HEK293 (cell line): Measurements from ENCODE around the gene RTBDN.

Experiments
- BCL11B ChIP-seq: fragments of 450-650 bp; formaldehyde crosslinking; IDR thresholded peaks from 2 replicates; pipeline ENCODE4 v1.5.1; 2016; ENCODE audit warnings: low read depth, missing biosample characterization, missing genetic modification characterization
- HOXD13 ChIP-seq: sonication (generic); formaldehyde crosslinking; IDR thresholded peaks from 2 replicates; pipeline ENCODE4 v1.8.0; 2022; ENCODE audit warnings: missing genetic modification reagents, borderline replicate concordance
- IKZF3 ChIP-seq: fragments of 450-650 bp; IDR thresholded peaks from 2 replicates; pipeline ENCODE4 v1.5.0; 2018; ENCODE audit warnings: missing biosample characterization, mild to moderate bottlenecking, missing genetic modification characterization, moderate library complexity
- MEIS1 ChIP-seq: sonication (generic); formaldehyde crosslinking; IDR thresholded peaks from 2 replicates; pipeline ENCODE4 v1.8.1; 2022; ENCODE audit warnings: missing genetic modification reagents, mild to moderate bottlenecking, borderline replicate concordance
- MYNN ChIP-seq: fragments of 450-650 bp; formaldehyde crosslinking; IDR thresholded peaks from 2 replicates; pipeline ENCODE4 v1.5.1; 2016; ENCODE audit warnings: missing biosample characterization, missing genetic modification characterization, borderline replicate concordance
- SETDB1 ChIP-seq: IDR thresholded peaks from one replicate; pipeline ENCODE4 v1.6.1; 2017; ENCODE audit warnings: mild to moderate bottlenecking, low read length, moderate library complexity, mixed read lengths; ENCODE audit not compliant: insufficient read length
- YY2 ChIP-seq: fragments of 450-650 bp; formaldehyde crosslinking; IDR thresholded peaks from 2 replicates; pipeline ENCODE4 v1.5.1; 2016; ENCODE audit warnings: missing biosample characterization, missing genetic modification characterization
- ZBTB21 ChIP-seq: fragments of 450-650 bp; formaldehyde crosslinking; IDR thresholded peaks from 2 replicates; pipeline ENCODE4 v1.5.1; 2017; ENCODE audit warnings: missing biosample characterization, missing genetic modification characterization
- ZEB2 ChIP-seq: fragments of 450-650 bp; formaldehyde crosslinking; IDR thresholded peaks from 2 replicates; pipeline ENCODE4 v1.5.1; 2016; ENCODE audit warnings: missing biosample characterization, missing genetic modification characterization
- ZIC2 ChIP-seq: fragments of 450-650 bp; formaldehyde crosslinking; IDR thresholded peaks from 2 replicates; pipeline ENCODE4 v1.5.1; 2016; ENCODE audit warnings: missing biosample characterization, missing genetic modification characterization
- ZNF174 ChIP-seq: fragments of 450-650 bp; formaldehyde crosslinking; IDR thresholded peaks from 2 replicates; pipeline ENCODE4 v1.5.0; 2017; ENCODE audit warnings: missing biosample characterization, mild to moderate bottlenecking, missing genetic modification characterization
- ZNF335 ChIP-seq: fragments of 450-650 bp; formaldehyde crosslinking; conservative IDR thresholded peaks from 2 replicates; pipeline ENCODE4 v1.5.1; 2016; ENCODE audit warnings: missing biosample characterization, missing genetic modification characterization
- ZNF341 ChIP-seq: fragments of 450-650 bp; formaldehyde crosslinking; IDR thresholded peaks from 2 replicates; pipeline ENCODE4; 2016; ENCODE audit warnings: low read depth, missing biosample characterization, missing genetic modification characterization
- ZNF354C ChIP-seq: fragments of 450-650 bp; formaldehyde crosslinking; IDR thresholded peaks from 2 replicates; pipeline ENCODE4 v1.5.1; 2016; ENCODE audit warnings: missing biosample characterization, missing genetic modification characterization, low read depth, borderline replicate concordance
- ZNF394 ChIP-seq: fragments of 450-650 bp; formaldehyde crosslinking; IDR thresholded peaks from 2 replicates; pipeline ENCODE4 v1.5.1; 2016; ENCODE audit warnings: missing biosample characterization, missing genetic modification characterization, mild to moderate bottlenecking, moderate library complexity, borderline replicate concordance
- ZNF423 ChIP-seq: fragments of 450-650 bp; formaldehyde crosslinking; IDR thresholded peaks from 2 replicates; pipeline ENCODE4 v1.5.1; 2016; ENCODE audit warnings: missing biosample characterization, missing genetic modification characterization
- ZNF426 ChIP-seq: fragments of 450-650 bp; formaldehyde crosslinking; IDR thresholded peaks from 2 replicates; pipeline ENCODE4 v1.5.1; 2017; ENCODE audit warnings: missing biosample characterization, missing genetic modification characterization, mild to moderate bottlenecking, inconsistent platforms, moderate library complexity
- ZNF48 ChIP-seq: fragments of 450-650 bp; formaldehyde crosslinking; IDR thresholded peaks from 2 replicates; pipeline ENCODE4 v1.5.1; 2016; ENCODE audit warnings: missing biosample characterization, missing genetic modification characterization
- ZNF521 ChIP-seq: fragments of 450-650 bp; formaldehyde crosslinking; IDR thresholded peaks from 2 replicates; pipeline ENCODE4 v1.5.1; 2017; ENCODE audit warnings: missing biosample characterization, mild to moderate bottlenecking, missing genetic modification characterization
- ZNF596 ChIP-seq: fragments of 450-650 bp; IDR thresholded peaks from 2 replicates; pipeline ENCODE4 v1.5.0; 2018; ENCODE audit warnings: missing biosample characterization, mild to moderate bottlenecking, missing genetic modification characterization, moderate library complexity
- ZNF629 ChIP-seq: fragments of 450-650 bp; formaldehyde crosslinking; IDR thresholded peaks from 2 replicates; pipeline ENCODE4 v1.5.1; 2017; ENCODE audit warnings: missing biosample characterization, missing genetic modification characterization
- ZNF654 ChIP-seq: fragments of 450-650 bp; formaldehyde crosslinking; IDR thresholded peaks from 2 replicates; pipeline ENCODE4 v1.5.1; 2016; ENCODE audit warnings: low read depth, missing biosample characterization, missing genetic modification characterization
- ZNF76 ChIP-seq: fragments of 450-650 bp; formaldehyde crosslinking; IDR thresholded peaks from 2 replicates; pipeline ENCODE4; 2016; ENCODE audit warnings: low read depth, missing biosample characterization, missing genetic modification characterization, borderline replicate concordance
- ZNF785 ChIP-seq: fragments of 450-650 bp; formaldehyde crosslinking; IDR thresholded peaks from 2 replicates; pipeline ENCODE4 v1.5.1; 2016; ENCODE audit warnings: missing biosample characterization, missing genetic modification characterization
- ZSCAN23 ChIP-seq: fragments of 450-650 bp; formaldehyde crosslinking; IDR thresholded peaks from 2 replicates; pipeline ENCODE4 v1.5.1; 2016; ENCODE audit warnings: missing biosample characterization, missing genetic modification characterization
- TF ChIP-seq, protein P1 (sequence below): fragments of 450-650 bp; formaldehyde crosslinking; IDR thresholded peaks from 2 replicates; pipeline ENCODE4 v1.5.1; 2016; ENCODE audit warnings: missing biosample characterization, missing genetic modification characterization, low read depth
- TF ChIP-seq, protein P2 (sequence below): fragments of 450-650 bp; formaldehyde crosslinking; IDR thresholded peaks from 2 replicates; pipeline ENCODE4 v1.5.1; 2016; ENCODE audit warnings: missing biosample characterization, missing genetic modification characterization, low read depth
- TF ChIP-seq, protein P3 (sequence below): sonication (generic); formaldehyde crosslinking; IDR thresholded peaks from 2 replicates; pipeline ENCODE4 v1.8.1; 2022; ENCODE audit warnings: mild to moderate bottlenecking, moderate library complexity, missing genetic modification reagents
- TF ChIP-seq, protein P4 (sequence below): fragments of 450-650 bp; formaldehyde crosslinking; IDR thresholded peaks from 2 replicates; pipeline ENCODE4 v1.5.1; 2016; ENCODE audit warnings: missing biosample characterization, missing genetic modification characterization
- TF ChIP-seq, protein P5 (sequence below): fragments of 450-650 bp; formaldehyde crosslinking; IDR thresholded peaks from 2 replicates; pipeline ENCODE4 v1.5.1; 2016; ENCODE audit warnings: missing biosample characterization, missing genetic modification characterization
- TF ChIP-seq, protein P6 (sequence below): fragments of 450-650 bp; formaldehyde crosslinking; IDR thresholded peaks from 2 replicates; pipeline ENCODE4 v1.5.1; 2016; ENCODE audit warnings: missing biosample characterization, missing genetic modification characterization

RTBDN gene

DNA sequence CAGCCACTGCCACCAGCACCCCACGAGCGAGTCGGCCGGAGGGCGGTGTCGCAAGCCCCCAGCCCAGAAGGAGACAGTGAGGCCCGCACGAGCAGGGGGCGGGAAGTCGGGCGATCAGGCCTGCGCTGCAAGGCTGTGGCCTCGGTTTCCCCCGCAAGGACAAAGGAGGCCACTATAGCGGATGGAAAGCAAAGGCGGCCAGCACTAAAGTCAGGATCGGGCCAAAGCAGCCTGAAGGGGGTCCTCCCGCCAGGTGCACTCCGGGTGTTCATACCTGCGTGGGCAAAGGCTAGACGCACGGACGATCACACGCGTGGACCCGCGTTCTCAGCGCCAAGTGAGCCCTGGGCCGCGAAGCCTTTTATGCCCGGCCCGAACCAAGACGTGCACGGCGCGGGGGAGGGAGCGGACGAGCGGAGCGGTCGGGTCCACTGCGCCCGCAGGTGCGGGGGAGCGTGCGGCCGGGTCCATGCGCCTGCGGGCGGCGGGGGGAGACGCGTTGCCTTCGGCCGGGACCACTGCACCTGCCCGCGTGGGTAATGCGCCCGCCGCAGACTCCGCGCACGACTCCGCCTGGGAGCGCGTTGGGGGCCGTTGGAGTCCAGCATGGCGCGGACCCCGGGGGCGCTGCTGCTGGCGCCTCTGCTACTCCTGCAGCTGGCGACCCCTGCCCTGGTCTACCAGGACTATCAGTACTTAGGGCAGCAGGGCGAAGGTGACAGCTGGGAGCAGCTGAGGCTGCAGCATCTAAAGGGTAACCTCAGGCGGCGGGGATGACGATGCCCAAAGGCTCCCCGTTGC lies 32.7 kb downstream of the RTBDN start, which contains the start of the genes PRDX2 and THSD8 (continued):
- peak; percentile 54; the same call in 1 of the 2 replicates for TF ChIP-seq ZNF341 (tag by site-specific recombination)
- no peak for TF ChIP-seq SETDB1
- peak; percentile 70; the same call in 1 of the 2 replicates for TF ChIP-seq ZEB2 (tag by site-specific recombination)
- peak; percentile 18; the same call in 1 of the 2 replicates for TF ChIP-seq HOXD13 (CRISPR knock-in tag)
- no peak; the same call in 1 of the 2 replicates for TF ChIP-seq ZNF629 (tag by site-specific recombination)
- TF ChIP-seq MYNN, result no peak
- TF ChIP-seq, protein P1, sequence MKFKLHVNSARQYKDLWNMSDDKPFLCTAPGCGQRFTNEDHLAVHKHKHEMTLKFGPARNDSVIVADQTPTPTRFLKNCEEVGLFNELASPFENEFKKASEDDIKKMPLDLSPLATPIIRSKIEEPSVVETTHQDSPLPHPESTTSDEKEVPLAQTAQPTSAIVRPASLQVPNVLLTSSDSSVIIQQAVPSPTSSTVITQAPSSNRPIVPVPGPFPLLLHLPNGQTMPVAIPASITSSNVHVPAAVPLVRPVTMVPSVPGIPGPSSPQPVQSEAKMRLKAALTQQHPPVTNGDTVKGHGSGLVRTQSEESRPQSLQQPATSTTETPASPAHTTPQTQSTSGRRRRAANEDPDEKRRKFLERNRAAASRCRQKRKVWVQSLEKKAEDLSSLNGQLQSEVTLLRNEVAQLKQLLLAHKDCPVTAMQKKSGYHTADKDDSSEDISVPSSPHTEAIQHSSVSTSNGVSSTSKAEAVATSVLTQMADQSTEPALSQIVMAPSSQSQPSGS (tag by site-specific recombination), result no peak
- no peak for TF ChIP-seq ZNF423
- TF ChIP-seq, protein P2, sequence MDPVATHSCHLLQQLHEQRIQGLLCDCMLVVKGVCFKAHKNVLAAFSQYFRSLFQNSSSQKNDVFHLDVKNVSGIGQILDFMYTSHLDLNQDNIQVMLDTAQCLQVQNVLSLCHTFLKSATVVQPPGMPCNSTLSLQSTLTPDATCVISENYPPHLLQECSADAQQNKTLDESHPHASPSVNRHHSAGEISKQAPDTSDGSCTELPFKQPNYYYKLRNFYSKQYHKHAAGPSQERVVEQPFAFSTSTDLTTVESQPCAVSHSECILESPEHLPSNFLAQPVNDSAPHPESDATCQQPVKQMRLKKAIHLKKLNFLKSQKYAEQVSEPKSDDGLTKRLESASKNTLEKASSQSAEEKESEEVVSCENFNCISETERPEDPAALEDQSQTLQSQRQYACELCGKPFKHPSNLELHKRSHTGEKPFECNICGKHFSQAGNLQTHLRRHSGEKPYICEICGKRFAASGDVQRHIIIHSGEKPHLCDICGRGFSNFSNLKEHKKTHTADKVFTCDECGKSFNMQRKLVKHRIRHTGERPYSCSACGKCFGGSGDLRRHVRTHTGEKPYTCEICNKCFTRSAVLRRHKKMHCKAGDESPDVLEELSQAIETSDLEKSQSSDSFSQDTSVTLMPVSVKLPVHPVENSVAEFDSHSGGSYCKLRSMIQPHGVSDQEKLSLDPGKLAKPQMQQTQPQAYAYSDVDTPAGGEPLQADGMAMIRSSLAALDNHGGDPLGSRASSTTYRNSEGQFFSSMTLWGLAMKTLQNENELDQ, result no peak
- TF ChIP-seq ZNF521, result no peak
- TF ChIP-seq YY2 (tag by site-specific recombination), result no peak
- TF ChIP-seq, protein P3, sequence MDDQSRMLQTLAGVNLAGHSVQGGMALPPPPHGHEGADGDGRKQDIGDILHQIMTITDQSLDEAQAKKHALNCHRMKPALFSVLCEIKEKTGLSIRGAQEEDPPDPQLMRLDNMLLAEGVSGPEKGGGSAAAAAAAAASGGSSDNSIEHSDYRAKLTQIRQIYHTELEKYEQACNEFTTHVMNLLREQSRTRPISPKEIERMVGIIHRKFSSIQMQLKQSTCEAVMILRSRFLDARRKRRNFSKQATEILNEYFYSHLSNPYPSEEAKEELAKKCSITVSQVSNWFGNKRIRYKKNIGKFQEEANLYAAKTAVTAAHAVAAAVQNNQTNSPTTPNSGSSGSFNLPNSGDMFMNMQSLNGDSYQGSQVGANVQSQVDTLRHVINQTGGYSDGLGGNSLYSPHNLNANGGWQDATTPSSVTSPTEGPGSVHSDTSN (CRISPR knock-in tag), result no peak; the same call in none of the 2 replicates
- TF ChIP-seq, protein P4, sequence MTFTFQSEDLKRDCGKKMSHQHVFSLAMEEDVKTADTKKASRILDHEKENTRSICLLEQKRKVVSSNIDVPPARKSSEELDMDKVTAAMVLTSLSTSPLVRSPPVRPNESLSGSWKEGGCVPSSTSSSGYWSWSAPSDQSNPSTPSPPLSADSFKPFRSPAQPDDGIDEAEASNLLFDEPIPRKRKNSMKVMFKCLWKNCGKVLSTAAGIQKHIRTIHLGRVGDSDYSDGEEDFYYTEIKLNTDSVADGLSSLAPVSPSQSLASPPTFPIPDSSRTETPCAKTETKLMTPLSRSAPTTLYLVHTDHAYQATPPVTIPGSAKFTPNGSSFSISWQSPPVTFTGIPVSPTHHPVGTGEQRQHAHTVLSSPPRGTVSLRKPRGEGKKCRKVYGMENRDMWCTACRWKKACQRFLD (tag by site-specific recombination), result no peak
- TF ChIP-seq ZNF596 (tag by site-specific recombination), result peak; percentile 42; the same call in 1 of the 2 replicates
- TF ChIP-seq ZNF654 (tag by site-specific recombination), result no peak
- 0 out of 2 replicates have a peak, but pooled peaks have one; percentile 18 for TF ChIP-seq ZNF785 (tag by site-specific recombination)
- TF ChIP-seq, protein P5, sequence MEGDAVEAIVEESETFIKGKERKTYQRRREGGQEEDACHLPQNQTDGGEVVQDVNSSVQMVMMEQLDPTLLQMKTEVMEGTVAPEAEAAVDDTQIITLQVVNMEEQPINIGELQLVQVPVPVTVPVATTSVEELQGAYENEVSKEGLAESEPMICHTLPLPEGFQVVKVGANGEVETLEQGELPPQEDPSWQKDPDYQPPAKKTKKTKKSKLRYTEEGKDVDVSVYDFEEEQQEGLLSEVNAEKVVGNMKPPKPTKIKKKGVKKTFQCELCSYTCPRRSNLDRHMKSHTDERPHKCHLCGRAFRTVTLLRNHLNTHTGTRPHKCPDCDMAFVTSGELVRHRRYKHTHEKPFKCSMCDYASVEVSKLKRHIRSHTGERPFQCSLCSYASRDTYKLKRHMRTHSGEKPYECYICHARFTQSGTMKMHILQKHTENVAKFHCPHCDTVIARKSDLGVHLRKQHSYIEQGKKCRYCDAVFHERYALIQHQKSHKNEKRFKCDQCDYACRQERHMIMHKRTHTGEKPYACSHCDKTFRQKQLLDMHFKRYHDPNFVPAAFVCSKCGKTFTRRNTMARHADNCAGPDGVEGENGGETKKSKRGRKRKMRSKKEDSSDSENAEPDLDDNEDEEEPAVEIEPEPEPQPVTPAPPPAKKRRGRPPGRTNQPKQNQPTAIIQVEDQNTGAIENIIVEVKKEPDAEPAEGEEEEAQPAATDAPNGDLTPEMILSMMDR (tag by site-specific recombination), result 0 out of 2 replicates have a peak, but pooled peaks have one; percentile 70
- no peak for TF ChIP-seq ZBTB21 (tag by site-specific recombination)
- no peak for TF ChIP-seq IKZF3 (tag by site-specific recombination)
- no peak for TF ChIP-seq BCL11B (tag by site-specific recombination)
- peak; percentile 70; the same call in 1 of the 2 replicates for TF ChIP-seq ZSCAN23 (tag by site-specific recombination)
- TF ChIP-seq ZNF76, result peak; percentile 52; the same call in 1 of the 2 replicates
- TF ChIP-seq ZNF426 (tag by site-specific recombination), result no peak
- no peak for TF ChIP-seq ZNF174 (tag by site-specific recombination)
- peak; percentile 91 for TF ChIP-seq ZNF335
- no peak for TF ChIP-seq MEIS1
- TF ChIP-seq ZIC2, result peak; percentile 74
- no peak for TF ChIP-seq ZNF354C
- TF ChIP-seq ZNF48 (tag by site-specific recombination), result no peak
- TF ChIP-seq, protein P6, sequence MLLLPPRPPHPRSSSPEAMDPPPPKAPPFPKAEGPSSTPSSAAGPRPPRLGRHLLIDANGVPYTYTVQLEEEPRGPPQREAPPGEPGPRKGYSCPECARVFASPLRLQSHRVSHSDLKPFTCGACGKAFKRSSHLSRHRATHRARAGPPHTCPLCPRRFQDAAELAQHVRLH (tag by site-specific recombination), result no peak
- TF ChIP-seq ZNF394 (tag by site-specific recombination), result peak; percentile 95
